NCI-H2107 treated with DMSO at 0.1 percent for 48 hours (cell line): ENCODE data around the gene CDYL.
A peak's percentile ranks its signal among the peaks of the same experiment; 100 is the strongest.
"Not testable (repeated sequence)": the region's sequence is repeated elsewhere in the genome, so short reads cannot be mapped to it uniquely, and the experiment has no call there.

ENCODE experiments used
- DNase-seq: peaks from one replicate; lab custom pipeline; 2025; ENCODE audit not compliant: unreplicated experiment; lab: John Stamatoyannopoulos, UW

The CDYL gene

DNA sequence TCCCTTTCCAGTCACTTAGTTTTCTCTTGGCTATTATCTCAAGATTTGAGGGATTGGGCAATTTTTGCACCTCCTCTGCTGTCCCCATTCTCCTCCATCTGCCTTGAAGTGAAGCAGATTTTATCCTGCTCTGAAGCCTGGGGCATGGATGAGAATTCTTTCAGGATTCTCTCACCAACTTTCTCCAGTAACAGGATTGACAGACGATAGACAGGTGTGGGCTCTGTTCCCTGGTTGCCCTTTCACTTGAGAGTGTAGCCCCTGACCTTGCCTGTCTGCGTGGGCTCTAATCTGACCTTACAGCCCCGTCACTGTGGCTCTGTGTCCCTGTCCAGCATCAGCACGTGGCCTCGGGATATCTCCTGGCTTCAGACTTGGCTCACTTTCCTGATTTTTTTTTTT is 27.1 kb downstream of the CDYL start:
- no peak for DNase-seq

DNA sequence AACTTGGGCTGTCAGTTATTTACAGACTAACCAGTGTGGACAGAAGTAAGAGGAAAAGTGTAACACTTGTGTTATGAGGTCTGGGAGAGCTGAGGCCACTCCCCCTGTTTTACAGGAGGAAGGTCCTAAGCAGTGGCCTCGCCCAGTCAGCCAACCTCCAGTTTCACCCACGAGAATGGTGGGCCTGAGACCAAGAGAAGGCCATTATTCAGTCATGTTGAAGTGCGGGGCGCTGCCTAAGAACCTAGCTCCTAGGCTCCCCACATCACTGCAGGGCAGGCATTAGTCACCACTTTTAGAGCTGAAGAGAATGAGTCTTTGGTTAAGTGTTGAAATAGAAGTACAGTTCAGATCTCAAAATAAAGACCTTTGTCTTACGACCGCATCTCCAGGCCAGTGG is 27.9 kb downstream of the CDYL start:
- no peak for DNase-seq

DNA sequence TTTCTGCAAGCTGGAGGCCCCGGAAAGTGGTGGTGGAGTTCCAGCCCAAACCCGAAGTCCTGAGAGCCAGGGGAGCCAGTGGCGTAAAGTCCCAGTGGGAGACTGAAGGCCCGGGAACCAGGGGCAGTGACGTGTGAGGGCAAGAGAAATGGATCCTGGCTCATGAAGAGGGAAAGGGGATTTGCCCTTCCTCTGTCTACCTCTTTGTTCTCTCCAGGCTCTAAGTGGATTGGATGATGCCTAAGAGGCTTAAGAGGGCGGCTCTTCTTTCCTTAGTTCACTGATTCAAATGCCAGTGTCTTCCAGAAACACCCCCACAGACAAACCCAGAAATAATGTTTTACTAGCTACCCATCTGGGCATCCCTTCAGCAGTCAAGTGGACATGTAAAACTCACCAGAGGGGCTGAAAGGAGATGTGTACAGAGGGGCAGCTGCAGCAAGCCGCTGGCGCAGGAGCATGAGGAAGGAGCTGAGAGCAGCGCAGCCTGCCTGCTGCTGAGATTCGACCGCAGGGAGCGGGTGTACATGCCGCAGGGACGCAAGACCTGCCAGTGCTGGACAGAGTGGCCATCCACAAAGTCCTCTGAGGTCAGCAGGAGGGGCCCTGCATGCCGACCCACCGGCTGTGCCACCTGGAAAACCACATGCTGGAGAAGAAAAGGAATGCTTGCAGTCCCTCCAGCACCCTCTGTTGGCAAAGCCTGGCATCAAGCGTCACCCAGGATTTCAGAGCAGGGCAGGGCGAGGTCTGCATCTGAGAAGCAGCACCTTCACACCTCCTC is 29.5 kb downstream of the CDYL start:
- DNase-seq, result peak; percentile 50

DNA sequence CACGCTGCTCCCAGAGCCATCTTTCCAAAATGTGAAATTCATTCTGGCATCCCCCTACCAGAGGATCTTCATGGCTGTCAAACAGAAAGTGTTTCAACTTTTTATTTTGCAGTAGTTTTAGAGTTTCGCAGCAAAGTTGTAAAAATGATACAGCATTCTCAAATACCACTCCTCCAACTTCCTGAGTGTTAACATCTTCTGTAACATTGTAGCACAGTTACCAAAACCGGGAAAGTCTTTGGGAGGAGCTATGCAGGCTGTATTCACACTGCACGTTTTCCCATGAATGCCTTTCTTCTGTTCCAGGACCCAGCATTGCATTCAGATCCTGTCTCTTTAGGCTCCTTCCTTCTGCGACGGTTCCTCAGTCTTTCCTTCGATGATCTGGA is 30.1 kb downstream of the CDYL start:
- DNase-seq, result no peak

DNA sequence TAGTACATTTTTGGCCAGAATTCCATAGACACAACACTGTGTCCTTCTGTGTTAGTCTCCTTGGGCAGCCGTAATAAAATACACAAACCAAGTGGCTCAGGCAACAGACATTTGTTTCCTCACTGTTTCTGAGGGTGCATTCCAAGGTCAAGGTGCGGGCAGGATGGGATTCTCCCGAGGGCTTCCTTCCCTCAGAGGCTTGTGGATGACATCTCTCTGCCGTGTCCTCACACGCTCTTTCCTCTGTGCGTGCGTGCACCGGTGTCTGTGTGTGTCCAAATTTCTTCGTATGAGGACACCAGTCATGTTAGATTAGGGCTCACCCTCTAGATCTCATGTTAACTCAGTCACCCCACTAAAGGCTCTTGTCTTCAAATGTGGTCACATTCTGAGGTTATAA is 30.6 kb downstream of the CDYL start:
- DNase-seq, result no peak

DNA sequence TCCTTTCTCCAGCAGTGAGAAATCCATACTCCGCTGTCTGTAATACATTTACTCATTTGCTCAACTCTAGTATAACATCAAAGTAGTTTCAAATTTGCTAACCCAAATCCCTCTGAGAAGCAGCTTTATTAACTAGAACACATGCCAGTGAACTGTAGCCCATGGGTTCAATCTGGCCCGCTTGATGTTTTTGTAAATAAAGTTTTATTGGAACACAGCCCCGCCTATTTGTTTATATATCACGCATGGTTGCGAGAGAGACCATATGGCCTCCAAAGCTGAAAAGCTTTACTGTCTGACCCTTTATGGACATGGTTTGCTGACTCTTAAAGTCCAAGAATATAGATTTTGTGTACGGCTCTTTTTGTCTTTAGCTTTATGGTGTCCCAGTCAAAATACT is 32.2 kb downstream of the CDYL start:
- DNase-seq, result no peak

DNA sequence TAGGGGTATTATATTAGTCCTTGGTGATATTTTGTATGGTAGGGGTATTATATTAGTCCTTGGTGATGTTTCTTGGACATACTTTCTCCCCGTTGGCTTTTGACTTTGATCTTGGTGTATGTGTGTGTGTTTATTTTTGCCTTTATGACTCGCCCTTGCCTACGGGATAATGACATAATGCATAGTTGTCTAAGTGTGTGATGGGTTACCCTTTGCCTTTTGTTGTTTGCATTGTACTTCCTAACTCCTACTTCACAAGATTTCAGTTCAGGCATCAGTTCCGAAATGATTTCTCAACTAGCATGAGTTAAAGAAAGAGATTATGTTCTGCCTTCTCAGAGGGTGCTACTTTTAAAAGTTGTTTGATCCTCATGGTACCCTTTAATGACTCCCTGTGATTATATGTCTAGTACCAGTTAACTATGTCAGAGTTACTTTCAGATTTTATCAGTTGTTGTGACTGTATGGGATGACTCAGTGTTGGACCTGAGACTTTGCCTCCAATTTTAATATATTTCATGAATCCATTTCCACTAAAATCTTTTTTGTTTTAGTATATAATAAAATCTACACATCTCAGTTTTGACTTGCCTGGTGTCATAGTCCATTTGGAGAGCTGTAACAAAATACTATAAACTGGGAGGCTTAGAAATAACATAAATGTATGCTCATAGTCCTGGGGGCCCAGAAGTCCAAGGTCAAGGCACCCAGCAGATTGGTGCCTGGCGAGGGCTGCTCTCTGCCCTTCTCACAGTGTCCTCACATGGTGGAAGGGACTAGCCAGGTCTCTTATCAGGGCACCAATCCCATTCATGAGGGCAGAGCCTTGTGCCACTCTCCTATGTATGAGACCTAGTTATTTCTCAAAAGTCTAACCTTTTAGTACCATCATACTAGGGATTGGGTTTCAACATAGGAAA is 34.1 kb downstream of the CDYL start:
- no peak for DNase-seq

DNA sequence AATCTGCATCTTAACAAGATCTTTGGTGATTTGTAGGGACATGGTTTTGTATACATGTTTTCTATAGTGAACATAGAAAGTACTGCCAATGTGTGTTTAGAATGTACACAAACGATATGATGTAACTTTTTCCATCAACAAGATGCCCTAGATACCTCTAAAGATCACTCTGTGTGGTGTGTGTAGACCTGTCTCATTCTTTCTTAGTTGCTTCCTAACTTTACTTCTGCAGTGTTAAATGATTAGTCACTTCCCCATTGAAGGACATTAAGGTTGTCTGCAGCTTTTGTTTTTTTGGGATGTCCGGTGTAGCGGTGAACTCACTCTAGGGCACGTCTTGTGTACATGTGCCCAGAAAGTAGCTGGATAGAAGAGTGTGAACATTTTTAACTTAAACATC is 35.9 kb downstream of the CDYL start:
- no peak for DNase-seq

DNA sequence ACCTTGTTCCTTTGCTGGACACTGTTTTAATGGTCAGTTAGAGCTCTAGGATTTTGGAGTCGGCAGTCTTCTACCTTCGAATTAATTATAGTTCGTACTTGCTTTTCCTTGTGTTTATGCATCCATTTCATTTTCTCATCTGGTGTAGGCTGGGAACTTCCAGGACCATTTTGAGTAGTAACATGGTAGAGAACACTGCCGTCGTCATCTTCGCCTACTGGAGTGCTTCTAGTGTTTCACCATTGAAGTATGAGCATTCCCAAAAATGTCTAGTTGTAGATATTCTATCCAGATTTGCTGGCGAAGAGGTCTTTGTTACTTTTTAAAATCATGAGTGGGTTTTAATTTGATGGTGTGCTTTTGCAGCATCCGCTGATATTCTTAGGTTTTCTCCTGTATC is 36.9 kb downstream of the CDYL start:
- DNase-seq, result no peak

DNA sequence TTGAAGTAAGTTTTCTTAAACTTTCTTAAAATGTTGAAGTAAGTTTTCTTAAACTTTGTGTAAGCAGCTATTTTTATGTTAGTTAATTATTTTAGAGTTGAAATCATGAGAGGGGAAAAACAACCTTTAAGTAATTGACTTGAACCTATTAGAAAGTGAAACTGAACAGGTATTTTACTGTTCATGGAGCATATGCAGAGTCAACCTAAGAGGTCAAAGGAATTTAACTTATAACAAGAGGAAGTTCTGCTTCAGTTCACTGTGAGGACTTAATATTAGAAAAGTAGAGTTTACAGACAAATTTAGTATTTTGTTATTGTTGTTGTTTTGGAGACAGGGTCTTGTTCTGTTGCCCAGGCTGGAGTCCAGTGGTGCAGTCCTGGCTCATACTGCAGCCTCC is 38.0 kb downstream of the CDYL start:
- DNase-seq, result no peak

DNA sequence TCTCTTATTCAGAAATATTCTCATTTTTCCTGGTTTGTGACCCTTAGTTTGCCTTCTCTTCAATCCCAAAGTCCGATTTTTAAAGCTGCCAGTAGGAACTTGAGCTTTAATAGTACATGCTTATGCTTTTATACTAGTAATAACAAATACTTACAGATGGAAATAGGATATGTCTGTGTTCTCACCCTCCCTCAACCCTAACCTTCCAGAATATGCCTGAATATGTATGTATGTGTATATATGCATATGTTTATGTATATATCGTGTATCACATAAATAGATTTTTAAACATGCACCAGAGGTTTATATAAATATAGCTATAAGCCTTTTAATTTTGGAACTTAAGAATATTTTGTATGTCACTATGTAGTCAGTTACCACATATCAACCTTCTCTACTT is 38.8 kb downstream of the CDYL start:
- no peak for DNase-seq

DNA sequence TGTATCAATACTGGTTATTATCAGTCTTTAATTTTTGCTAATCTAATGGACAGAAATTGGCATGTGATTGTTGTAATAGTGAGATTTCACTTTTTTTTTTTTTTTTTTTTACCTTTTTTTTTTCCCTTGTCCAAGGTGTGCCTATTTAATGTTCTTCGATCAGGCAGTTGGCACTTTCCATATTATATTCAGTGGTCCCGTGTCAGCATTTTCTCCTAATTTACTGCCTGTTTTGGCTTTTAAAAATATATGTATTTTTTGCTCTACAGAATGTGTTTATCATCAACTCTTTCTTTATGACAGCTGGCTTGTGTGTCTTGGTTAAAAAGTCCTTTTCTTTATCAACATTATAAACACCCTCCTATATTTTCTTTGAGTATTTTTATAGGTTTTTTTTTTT is 39.4 kb downstream of the CDYL start:
- DNase-seq, result no peak

DNA sequence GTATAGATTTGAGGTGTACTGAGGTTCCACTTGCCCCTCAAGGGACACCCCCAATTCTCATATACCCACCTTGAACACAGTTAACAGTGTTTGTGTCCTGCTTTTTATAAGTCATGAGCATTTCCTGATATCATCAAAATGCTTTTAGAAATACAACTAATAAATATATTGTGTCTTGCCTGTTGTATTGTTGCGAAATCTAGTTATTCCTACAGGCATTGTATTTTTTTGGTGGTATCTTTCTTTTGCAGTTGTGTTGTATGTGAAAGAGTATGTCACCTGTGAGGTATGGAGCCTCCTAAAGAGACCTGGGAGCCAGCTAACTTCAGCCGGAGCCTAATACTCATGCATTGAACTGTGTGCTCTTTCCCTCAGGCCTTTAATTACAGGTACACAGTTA is 40.7 kb downstream of the CDYL start:
- DNase-seq, result no peak

DNA sequence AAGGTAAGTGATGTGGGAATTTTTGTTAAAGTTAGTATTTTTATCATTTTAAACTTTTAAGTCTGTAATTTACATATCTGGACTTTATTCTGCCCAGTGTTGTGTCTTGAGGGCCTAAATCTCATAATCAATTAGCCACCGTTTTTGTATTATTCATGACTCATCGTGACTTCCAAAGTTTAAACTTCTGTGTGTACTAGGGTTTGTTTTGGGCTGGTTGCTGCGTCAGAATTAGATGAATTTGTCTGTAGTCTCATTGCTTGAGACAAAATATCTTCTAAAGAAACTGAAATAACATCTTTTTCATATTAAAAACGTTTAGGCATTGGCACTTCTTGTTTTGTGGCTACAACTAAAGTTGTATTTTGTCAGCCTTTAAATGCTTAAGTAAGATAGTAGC is 41.3 kb downstream of the CDYL start:
- DNase-seq, result no peak

DNA sequence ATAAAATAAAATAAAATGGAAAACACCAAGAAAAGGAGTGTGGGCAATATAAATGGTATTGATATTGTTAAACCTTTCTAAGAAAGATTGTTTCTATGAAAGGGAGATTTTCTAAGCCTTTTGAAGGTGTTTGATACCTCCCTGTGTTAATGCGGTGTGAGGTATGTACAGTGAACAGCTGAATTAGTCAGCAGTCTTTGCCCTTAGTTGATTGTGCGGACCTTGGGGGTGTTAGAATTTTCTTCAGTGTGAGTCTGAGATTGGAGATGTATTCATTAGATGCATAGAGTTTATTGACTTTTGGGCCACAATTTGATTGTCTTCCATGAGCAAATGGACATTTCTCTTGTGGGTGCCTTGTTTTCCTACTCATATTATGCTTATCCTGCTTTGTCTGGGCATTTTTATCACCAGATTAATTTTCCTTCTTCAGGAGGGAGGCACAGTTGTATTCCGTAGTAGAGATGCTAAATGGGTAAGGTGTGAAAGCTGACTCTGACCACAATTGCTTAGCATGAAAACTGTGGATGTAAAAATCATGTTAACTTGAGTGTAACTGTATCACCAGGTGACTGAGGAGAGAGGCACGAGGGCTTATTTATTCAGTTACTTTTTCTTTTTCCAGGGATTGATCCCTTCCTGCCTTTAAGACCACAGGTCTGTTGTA is 42.2 kb downstream of the CDYL start:
- DNase-seq, result peak; percentile 47

DNA sequence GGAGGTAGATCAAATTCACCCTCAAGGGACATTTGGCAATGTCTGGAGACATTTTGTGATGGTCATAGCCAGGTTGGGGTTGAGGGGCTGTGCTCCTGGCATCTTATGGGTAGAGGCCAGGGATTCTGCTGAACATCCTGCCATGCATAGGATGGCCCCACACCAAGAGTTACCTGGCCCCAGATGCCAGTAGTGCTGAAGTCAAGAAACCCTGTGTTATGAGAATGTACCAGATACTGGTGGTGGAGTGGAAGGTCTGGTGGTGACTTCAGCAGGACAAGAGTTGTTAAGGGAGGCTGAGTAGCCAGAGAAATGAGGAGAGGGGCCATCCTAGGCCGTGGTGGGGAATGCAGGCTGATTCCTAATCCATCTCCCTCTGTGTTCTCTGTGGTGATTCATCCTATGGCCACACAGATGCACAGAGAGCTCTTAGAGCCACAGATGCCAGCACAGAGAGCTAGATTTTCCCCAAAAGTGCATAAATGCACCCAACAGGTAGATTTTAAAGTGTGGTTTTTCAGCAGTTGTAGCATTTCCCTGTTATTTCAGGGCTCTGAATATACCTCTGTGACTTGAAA is 43.6 kb downstream of the CDYL start:
- DNase-seq, result no peak

DNA sequence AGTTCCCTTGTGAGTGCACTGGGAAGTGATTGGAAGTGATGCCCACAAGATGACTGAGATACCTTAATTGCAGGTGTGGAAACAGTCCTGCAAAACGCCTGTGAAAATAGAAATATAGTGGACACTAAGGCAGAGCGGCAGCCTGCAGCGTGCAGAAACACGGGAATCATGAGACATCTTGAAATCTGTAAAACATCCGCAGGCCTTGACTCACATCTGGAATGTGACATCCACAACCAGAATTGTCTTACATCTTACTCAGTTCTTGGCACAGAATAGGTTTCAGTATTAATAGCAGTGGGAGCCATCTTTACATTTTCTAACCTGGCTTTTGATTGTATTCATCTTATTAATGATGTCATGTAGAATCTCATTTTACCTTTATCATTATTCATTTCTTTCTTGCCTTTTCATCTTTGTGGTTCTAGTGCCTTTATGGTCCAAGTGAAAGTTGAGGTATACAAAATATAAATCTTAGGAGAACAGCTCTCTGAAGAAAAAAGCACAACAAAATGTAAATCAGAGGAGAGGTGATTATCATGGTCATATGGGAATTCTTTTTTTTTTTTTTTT is 44.6 kb downstream of the CDYL start:
- DNase-seq, result no peak

DNA sequence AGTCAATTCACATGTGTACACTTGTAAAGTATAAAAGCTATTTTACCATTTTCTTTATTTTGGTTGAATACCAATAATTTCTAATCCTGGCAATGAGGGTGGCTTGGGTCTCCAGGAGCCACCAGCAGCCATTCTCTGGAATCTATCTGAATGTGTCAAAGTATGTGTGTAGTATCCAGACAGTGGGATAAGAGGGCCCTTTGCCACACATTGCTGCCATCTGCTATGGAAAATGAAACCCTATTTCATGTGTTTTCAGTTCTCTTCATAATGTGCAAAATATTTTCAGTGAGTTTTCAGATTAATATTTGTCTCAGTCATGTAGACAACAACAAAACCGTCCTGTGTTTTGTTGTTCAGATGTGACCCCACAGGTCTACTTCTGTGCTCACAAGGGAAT is 46.3 kb downstream of the CDYL start:
- DNase-seq, result no peak

DNA sequence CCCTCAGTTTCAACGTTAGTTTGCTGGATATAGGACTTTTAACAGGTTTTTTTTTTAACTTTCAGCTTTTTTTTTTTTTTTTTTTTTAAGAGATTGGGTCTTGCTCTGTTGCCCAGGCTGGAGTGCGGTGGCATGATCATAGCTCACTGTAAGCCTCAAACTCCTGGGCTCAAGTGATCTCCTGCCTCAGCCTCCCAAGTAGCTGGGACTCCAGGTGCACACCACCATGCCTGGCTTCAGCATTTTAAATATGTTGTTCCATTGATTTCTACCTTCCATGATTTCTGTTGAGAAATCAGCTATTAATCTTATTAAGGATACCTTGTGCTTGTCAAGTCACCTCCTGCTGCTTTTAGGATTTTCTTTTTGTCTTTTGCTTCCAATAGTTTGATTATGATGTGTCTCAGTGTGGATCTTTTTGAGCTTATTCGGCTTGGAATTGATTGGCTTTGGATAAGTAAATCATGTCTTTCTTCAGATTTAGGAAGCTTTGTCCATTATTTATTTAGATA is 52.0 kb downstream of the CDYL start:
- no peak for DNase-seq

DNA sequence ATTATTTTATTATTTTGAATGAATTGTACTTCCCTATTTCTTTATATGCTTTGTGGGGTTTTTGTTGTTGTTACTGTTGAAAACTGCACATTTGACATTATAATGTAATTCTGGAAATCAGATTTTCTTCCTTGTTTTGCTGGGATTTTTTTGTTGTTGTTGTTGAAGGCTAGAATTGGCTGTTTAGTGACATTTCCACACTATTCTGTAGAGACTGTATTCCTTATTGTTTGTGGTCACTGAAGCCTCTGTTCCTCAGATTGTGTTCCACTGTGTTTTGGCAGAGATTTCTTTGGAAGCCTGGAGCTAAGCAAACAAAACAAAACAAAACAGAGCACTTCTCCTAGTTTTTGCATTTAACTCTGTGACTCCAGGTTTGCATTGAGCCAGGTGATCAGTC is 52.9 kb downstream of the CDYL start:
- no peak for DNase-seq

DNA sequence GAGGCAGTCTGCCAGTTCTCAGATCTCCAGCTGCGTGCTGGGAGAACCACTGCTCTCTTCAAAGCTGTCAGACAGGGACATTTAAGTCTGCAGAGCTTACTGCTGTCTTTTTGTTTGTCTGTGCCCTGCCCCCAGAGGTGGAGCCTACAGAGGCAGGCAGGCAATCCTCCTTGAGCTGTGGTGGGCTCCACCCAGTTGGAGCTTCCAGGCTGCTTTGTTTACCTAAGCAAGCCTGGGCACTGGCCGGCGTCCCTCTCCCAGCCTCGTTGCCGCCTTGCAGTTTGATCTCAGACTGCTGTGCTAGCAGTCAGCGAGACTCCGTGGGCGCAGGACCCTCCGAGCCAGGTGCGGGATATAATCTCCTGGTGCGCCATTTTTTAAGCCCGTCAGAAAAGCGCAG is 59.3 kb downstream of the CDYL start:
- not testable (repeated sequence) for DNase-seq
